ENCODE results near the gene LILRA2.
"Not testable (repeated sequence)": the region's sequence is repeated elsewhere in the genome, so short reads cannot be mapped to it uniquely, and the experiment has no call there.

The LILRA2 gene

GRCh38 chr19:54570316-54570715, 3.3 kb upstream of the LILRA2 start:
- no peak for TF ChIP-seq CTCF (IDR thresholded peaks at IDR 0.05)
- TF ChIP-seq ZFX (IDR thresholded peaks at IDR 0.05; ENCODE audit: borderline replicate concordance) = no peak

GRCh38 chr19:54571715-54572615, 1.6 kb upstream of the LILRA2 start:
- H3K27ac ChIP-seq = not testable (repeated sequence)

More at GRCh38 chr19:54570316-54570715, 3.3 kb upstream of the LILRA2 start:
- H3K27ac ChIP-seq = no peak overlapping the region

- no peak for TF ChIP-seq CTCF (IDR thresholded peaks at IDR 0.05)
- no peak for TF ChIP-seq ZFX (IDR thresholded peaks at IDR 0.05; ENCODE audit: borderline replicate concordance)
- H3K27ac ChIP-seq = no peak overlapping the region
Observed at GRCh38 chr19:54572696-54573311, 786 bp upstream of the LILRA2 start.

- no peak overlapping the region for H3K27ac ChIP-seq
- TF ChIP-seq CTCF (IDR thresholded peaks at IDR 0.05) (no peak), ZFX (IDR thresholded peaks at IDR 0.05; ENCODE audit: borderline replicate concordance) (no peak)
Observed at GRCh38 chr19:54574051-54574450, 461 bp downstream of the LILRA2 start.

GRCh38 chr19:54574527-54575056, 1.0 kb downstream of the LILRA2 start:
- no peak for TF ChIP-seq CTCF (IDR thresholded peaks at IDR 0.05)
- no peak overlapping the region for H3K27ac ChIP-seq

GRCh38 chr19:54575205-54575604, 1.6 kb downstream of the LILRA2 start:
- not testable (repeated sequence) for H3K27ac ChIP-seq

GRCh38 chr19:54576411-54576976, 2.9 kb downstream of the LILRA2 start:
- no peak for TF ChIP-seq ZFX (IDR thresholded peaks at IDR 0.05; ENCODE audit: borderline replicate concordance)
- TF ChIP-seq CTCF (IDR thresholded peaks at IDR 0.05) = no peak

GRCh38 chr19:54577334-54577733, 3.7 kb downstream of the LILRA2 start:
- H3K27ac ChIP-seq = no peak overlapping the region
- no peak for TF ChIP-seq CTCF (IDR thresholded peaks at IDR 0.05)
- TF ChIP-seq ZFX (IDR thresholded peaks at IDR 0.05; ENCODE audit: borderline replicate concordance) = no peak

More at GRCh38 chr19:54576411-54576976, 2.9 kb downstream of the LILRA2 start:
- H3K27ac ChIP-seq = no peak overlapping the region

- H3K27ac ChIP-seq = not testable (repeated sequence)
Observed at GRCh38 chr19:54578268-54578667, 4.7 kb downstream of the LILRA2 start.

Measured in 22Rv1 (cell line).